ENCODE results near the gene BRINP2. TPM values are rescaled to one million over a fixed set of nuclear protein-coding genes. Genes with fewer than 3 reads are reported as not detected.

BRINP2 gene
- total RNA-seq, 4 donors from 2014 or later, result not detected

GRCh38 chr1:177243773-177244172 lies 73.0 kb downstream of the BRINP2 start:
- Histone ChIP-seq H3K4me3 (no peak overlapping the region), H3K27me3 (no peaks in the 10 kb centered on the region), H3K4me1 (no peaks in the 10 kb centered on the region), H3K27ac (no peak overlapping the region), H3K36me3 (no peaks in the 10 kb centered on the region), H3K9me3 (no peaks in the 10 kb centered on the region)
- no peak for DNase-seq
- intact Hi-C loops (cut with DNase I), result no loop called here
- TF ChIP-seq CTCF (IDR thresholded peaks at IDR 0.05) (no peak), POLR2A (IDR thresholded peaks at IDR 0.05) (no peak)
- 78 to 86% methylated on average over 1 of the region's 1 CpG for WGBS, 2 donors

- peak overlapping the region in 2 of 4 donors; percentile 34 to 41 for H3K27ac ChIP-seq
- no peaks in the 10 kb centered on the region for H3K27me3 ChIP-seq
- TF ChIP-seq CTCF (IDR thresholded peaks at IDR 0.05) (no peak), POLR2A (IDR thresholded peaks at IDR 0.05) (no peak)
- no peak overlapping the region for H3K4me3 ChIP-seq
- 67 to 76% methylated on average over 4 of the region's 4 CpGs for WGBS, 2 donors
- H3K36me3 ChIP-seq, result no peaks in the 10 kb centered on the region
- H3K9me3 ChIP-seq, result no peaks in the 10 kb centered on the region
- intact Hi-C loops (cut with DNase I), result no loop called here
- DNase-seq, result no peak
- H3K4me1 ChIP-seq, result no peaks in the 10 kb centered on the region
Measured at GRCh38 chr1:177246710-177247580, 76.2 kb downstream of the BRINP2 start.

GRCh38 chr1:177247623-177248176 lies 76.9 kb downstream of the BRINP2 start:
- no peak overlapping the region for H3K4me3 ChIP-seq
- no peaks in the 10 kb centered on the region for H3K27me3 ChIP-seq
- DNase-seq, result no peak
- no peak for TF ChIP-seq CTCF (IDR thresholded peaks at IDR 0.05)
- no peak for TF ChIP-seq POLR2A (IDR thresholded peaks at IDR 0.05)
- H3K4me1 ChIP-seq, result no peaks in the 10 kb centered on the region
- intact Hi-C loops (cut with DNase I), result no loop called here
- no peaks in the 10 kb centered on the region for H3K9me3 ChIP-seq
- H3K27ac ChIP-seq, result peak overlapping the region in 1 of 4 donors; percentile 41
- no peaks in the 10 kb centered on the region for H3K36me3 ChIP-seq
- 66 to 85% methylated on average over 9 of the region's 9 CpGs for WGBS, 2 donors

GRCh38 chr1:177248258-177248657 lies 77.5 kb downstream of the BRINP2 start:
- WGBS, 2 donors, result 69 to 79% methylated on average over 5 of the region's 5 CpGs
- TF ChIP-seq POLR2A (IDR thresholded peaks at IDR 0.05), result no peak
- TF ChIP-seq CTCF (IDR thresholded peaks at IDR 0.05), result no peak
- H3K4me1 ChIP-seq, result no peaks in the 10 kb centered on the region
- no peak overlapping the region for H3K27ac ChIP-seq
- no peaks in the 10 kb centered on the region for H3K9me3 ChIP-seq
- H3K36me3 ChIP-seq, result no peaks in the 10 kb centered on the region
- no peaks in the 10 kb centered on the region for H3K27me3 ChIP-seq
- intact Hi-C loops (cut with DNase I), result no loop called here
- DNase-seq, result no peak
- no peak overlapping the region for H3K4me3 ChIP-seq

- intact Hi-C loops (cut with DNase I), result no loop called here
- no peak for TF ChIP-seq POLR2A (IDR thresholded peaks at IDR 0.05)
- TF ChIP-seq CTCF (IDR thresholded peaks at IDR 0.05), result no peak
- Histone ChIP-seq H3K4me3 (no peak overlapping the region), H3K4me1 (no peaks in the 10 kb centered on the region), H3K27me3 (no peaks in the 10 kb centered on the region), H3K27ac (no peak overlapping the region), H3K9me3 (no peaks in the 10 kb centered on the region), H3K36me3 (no peaks in the 10 kb centered on the region)
- DNase-seq, result no peak
Measured at GRCh38 chr1:177249231-177249630, 78.5 kb downstream of the BRINP2 start.

Measured in esophagus squamous epithelium (tissue), 5 donors.